ENCODE measurements around the gene FUT8.

GRCh38 chr14:65428691-65429090, 16.2 kb downstream of the FUT8 start:
- no peak for TF ChIP-seq CTCF (IDR thresholded peaks at IDR 0.05; ENCODE audit: borderline replicate concordance, extremely low read depth, low read length, poor library complexity, severe bottlenecking)
- TF ChIP-seq EZH2 (IDR thresholded peaks at IDR 0.05; ENCODE audit: borderline replicate concordance, low read depth, low read length, severe bottlenecking) = no peak

Measured in DND-41 (cell line).